GM12873 (cell line): ENCODE results near the gene GABRG3.

Source experiments
- CTCF ChIP-seq: IDR thresholded peaks from 2 replicates; pipeline ENCODE4 v1.5.1; 2012; ENCODE audit warnings: low read depth, mild to moderate bottlenecking, moderate library complexity, low read length, control low read depth; ENCODE audit not compliant: insufficient read depth; ENCODE audit errors: missing control alignments

GABRG3 gene

DNA sequence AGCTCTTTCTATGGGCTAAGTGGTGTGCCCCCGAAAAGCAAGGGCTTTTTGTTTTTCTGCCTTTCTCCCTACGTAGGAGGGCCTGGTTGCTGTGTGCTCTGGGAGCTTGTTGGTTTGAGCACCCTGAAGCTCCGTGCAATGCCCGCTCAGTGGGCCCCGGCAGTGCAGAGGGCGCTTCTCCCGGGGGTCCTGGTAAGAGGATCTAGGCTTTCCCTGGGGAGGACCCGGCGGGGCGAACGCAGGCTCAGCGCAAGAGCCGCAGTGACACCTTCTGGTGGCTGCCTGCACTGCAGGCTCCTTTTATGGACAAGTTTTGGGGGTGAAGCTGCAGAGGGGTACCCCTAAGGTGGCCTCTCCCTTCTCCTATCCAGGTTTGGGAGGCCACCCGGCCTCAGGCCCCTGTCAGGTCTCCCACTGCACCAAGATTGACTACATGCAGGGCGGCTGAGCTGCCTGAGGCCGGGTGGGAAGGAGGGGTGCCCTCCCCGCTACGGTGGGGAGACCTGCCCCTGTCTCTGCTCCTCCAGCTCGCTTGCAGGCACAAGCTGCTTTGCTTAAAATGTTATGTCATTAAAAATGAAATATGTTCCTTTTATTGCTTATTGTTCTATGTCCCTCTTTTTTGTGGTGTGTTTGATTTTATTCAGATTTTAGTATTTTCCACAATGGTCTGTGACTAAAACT is 387.9 kb downstream of the GABRG3 start:
- TF ChIP-seq CTCF: peak; percentile 60

GRCh38 chr15:27359586-27359985 is 388.6 kb downstream of the GABRG3 start:
- TF ChIP-seq CTCF: no peak

DNA sequence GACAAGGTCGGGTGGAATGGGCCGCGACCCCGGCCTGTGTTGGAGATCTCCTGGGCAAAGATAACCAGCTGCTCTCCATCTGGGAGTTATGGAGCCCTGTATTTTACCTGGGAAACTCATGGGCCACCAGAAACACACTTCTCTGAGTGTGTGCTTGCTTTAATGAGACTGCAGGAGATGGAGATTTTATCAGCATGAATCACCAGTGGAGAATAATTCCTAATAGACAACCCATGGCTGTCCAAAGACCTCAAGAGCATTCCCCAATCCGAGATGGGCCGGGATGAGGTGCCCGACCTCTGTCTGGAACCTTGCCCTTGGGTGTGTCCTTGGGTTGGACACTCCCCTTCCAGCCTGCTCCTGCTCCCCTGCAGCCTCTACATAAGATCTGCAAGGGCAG is 389.3 kb downstream of the GABRG3 start:
- no peak for TF ChIP-seq CTCF

DNA sequence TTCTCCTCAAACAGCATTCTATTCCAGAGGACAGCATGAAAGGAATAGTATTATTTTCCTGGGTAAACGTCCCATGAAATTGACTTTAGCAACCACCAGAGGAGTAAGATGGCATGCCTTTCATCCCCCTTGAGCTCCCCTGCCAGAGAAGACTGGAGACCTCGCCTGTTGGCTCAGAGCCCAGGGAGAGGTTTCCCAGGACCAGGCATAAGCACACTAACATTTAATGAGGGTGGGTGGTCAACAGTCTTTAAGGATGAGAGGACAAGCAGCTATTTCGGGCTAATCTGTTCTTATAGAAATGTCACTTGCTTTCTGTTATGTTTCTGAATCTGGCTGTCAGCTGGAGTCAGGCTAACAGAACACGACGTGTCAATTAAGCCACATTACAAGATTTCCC is 390.5 kb downstream of the GABRG3 start:
- no peak for TF ChIP-seq CTCF

DNA sequence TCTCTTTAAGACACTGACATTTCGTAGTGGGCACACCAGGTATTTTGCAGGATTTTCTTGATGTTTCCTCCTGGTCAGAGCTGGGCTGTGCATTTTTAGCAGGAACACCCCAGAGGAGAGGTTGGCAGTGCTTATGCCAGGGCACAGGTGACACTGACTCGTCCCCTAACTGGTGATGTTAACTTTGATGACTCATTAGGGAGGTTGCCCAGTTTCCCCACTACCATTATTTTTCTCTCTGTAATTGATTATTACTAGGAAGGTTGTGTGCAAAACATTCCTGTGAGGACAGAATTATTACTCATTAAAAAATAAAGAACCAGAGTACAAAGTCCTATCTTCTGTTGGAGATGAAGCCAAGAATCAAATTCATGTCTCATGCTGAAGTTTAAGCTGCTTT is 394.5 kb downstream of the GABRG3 start:
- no peak for TF ChIP-seq CTCF

DNA sequence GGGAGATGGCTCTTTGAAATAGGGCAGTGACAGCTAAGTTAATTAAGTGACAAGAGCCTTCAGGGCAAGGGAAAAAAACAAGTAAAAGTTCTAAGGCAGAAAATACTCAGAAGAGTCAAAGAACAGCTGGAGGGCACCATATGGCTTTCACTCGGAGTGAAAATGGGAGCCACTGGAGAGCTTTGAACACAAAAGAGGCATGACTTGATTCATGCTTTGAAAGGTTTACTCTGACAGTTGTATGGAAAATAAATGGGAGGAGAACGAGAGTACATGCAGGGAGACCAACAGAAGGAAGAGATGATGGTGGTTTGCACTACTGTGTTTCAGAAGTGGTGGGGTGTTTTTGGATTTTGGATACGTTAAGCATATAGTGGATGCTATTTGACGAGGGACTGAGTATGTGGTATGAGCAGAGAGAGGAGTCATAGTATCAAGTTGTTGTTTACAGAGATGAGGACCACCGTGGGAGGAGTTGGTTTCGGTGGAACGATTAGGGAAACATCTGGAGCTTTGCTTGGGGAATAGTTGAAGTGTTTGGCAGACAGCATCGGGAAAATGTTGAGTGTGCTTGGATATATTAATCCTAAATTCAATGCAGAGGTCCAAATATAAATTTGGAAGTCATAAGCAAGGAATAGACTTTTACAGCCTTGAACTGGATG is 411.5 kb downstream of the GABRG3 start:
- no peak for TF ChIP-seq CTCF

DNA sequence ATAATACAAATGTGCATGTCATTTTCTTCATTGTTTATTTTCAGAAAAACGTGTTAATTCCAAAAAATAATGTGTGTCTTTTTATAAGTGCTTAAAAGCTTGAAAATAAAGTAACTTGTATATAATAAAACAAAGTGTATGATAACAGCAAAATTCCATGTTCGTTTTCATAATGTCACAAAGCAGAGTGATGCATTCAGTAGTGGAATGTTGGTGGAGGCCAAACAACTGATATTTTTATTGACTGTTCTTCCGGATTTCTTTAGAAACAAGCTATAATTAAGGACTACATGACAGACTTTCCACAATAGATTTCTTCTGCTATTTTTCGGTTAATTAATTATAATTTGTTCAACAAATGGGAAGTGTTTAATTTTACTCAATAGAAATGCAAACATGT is 412.7 kb downstream of the GABRG3 start:
- TF ChIP-seq CTCF: no peak
